H9 (cell line): Measurements from ENCODE around the gene IQCN. TPM values are rescaled to one million over a fixed set of nuclear protein-coding genes. Genes with fewer than 3 reads are reported as not detected.

Source experiments
- DNase-seq: peaks from one replicate; pipeline ENCODE4 v3.0.0-alpha.2; 2017
- H2AFZ ChIP-seq: one replicate; pipeline ENCODE4 v1.6.1; 2013; ENCODE audit warnings: mild to moderate bottlenecking, low read length, control low read depth, moderate library complexity
- H2AK5ac ChIP-seq: 2 replicates; pipeline ENCODE4 v1.6.1; 2013; ENCODE audit warnings: low read length, control low read depth, mixed read lengths; ENCODE audit not compliant: insufficient read length
- H2BK120ac ChIP-seq: one replicate; pipeline ENCODE4 v1.6.1; 2013; ENCODE audit warnings: low read depth, mild to moderate bottlenecking, low read length, control low read depth, inconsistent platforms; ENCODE audit not compliant: poor library complexity, severe bottlenecking
- H2BK12ac ChIP-seq: 2 replicates; pipeline ENCODE4 v1.6.1; 2013; ENCODE audit warnings: low read length, control low read depth, mixed read lengths, low read depth; ENCODE audit not compliant: insufficient read length
- H2BK15ac ChIP-seq: 2 replicates; pipeline ENCODE4 v1.6.1; 2013; ENCODE audit warnings: low read depth, low read length, control low read depth
- H2BK20ac ChIP-seq: one replicate; pipeline ENCODE4 v1.6.1; 2013; ENCODE audit warnings: low read depth, mild to moderate bottlenecking, low read length, control low read depth, inconsistent platforms; ENCODE audit not compliant: poor library complexity, severe bottlenecking
- H2BK5ac ChIP-seq: 2 replicates; pipeline ENCODE4 v1.6.1; 2013; ENCODE audit warnings: low read length, control low read depth, mixed read lengths; ENCODE audit not compliant: insufficient read length
- H3K14ac ChIP-seq: 2 replicates; pipeline ENCODE4 v1.6.1; 2013; ENCODE audit warnings: low read length, control low read depth; ENCODE audit not compliant: insufficient read depth
- H3K18ac ChIP-seq: 2 replicates; pipeline ENCODE4 v1.6.1; 2013; ENCODE audit warnings: low read depth, mild to moderate bottlenecking, mixed read lengths, low read length, control low read depth; ENCODE audit not compliant: insufficient read length
- H3K23ac ChIP-seq: 2 replicates; pipeline ENCODE4 v1.6.1; 2013; ENCODE audit warnings: low read length, control low read depth, mixed read lengths, low read depth; ENCODE audit not compliant: insufficient read length
- H3K23me2 ChIP-seq: 2 replicates; pipeline ENCODE4 v1.6.1; 2013; ENCODE audit warnings: low read depth, mild to moderate bottlenecking, mixed read lengths, low read length, control low read depth; ENCODE audit not compliant: insufficient read length, poor library complexity, severe bottlenecking
- H3K27ac ChIP-seq: 2 replicates; pipeline ENCODE4 v1.5.1; 2013; ENCODE audit warnings: low read length, control low read depth, mixed read lengths, low read depth; ENCODE audit not compliant: insufficient read length
- H3K27me3 ChIP-seq: 2 replicates; pipeline ENCODE4 v1.6.1; 2013; ENCODE audit warnings: low read length, control low read depth, inconsistent platforms; ENCODE audit not compliant: insufficient read depth
- H3K4ac ChIP-seq: 2 replicates; pipeline ENCODE4 v1.6.1; 2013; ENCODE audit warnings: low read depth, mild to moderate bottlenecking, control low read depth, inconsistent platforms, low read length, moderate library complexity
- H3K4me1 ChIP-seq: 2 replicates; pipeline ENCODE4 v1.6.1; 2013; ENCODE audit warnings: low read length, control low read depth, inconsistent platforms; ENCODE audit not compliant: insufficient read depth
- H3K4me2 ChIP-seq: 2 replicates; pipeline ENCODE4 v1.6.1; 2013; ENCODE audit warnings: low read length, control low read depth, mixed read lengths; ENCODE audit not compliant: insufficient read length, insufficient read depth
- H3K56ac ChIP-seq: 2 replicates; pipeline ENCODE4 v1.6.1; 2013; ENCODE audit warnings: low read depth, mild to moderate bottlenecking, mixed read lengths, low read length, control low read depth; ENCODE audit not compliant: insufficient read length
- H3K79me1 ChIP-seq: 2 replicates; pipeline ENCODE4 v1.6.1; 2013; ENCODE audit warnings: low read depth, mild to moderate bottlenecking, moderate library complexity, low read length, control low read depth, inconsistent platforms; ENCODE audit not compliant: insufficient read depth, poor library complexity, severe bottlenecking
- H3K79me2 ChIP-seq: 2 replicates; pipeline ENCODE4 v1.6.1; 2013; ENCODE audit warnings: low read length, control low read depth, inconsistent platforms; ENCODE audit not compliant: insufficient read depth
- H3K9ac ChIP-seq: 2 replicates; pipeline ENCODE4 v1.6.1; 2013; ENCODE audit warnings: low read length, control low read depth, mixed read lengths; ENCODE audit not compliant: insufficient read length; ENCODE audit errors: extremely low read depth
- H3K9me3 ChIP-seq: one replicate; pipeline ENCODE4 v1.6.1; 2013; ENCODE audit warnings: low read depth, low read length, inconsistent platforms; ENCODE audit not compliant: control insufficient read depth
- H3T11ph ChIP-seq: one replicate; pipeline ENCODE4 v1.6.1; 2013; ENCODE audit warnings: mild to moderate bottlenecking, low read length, control low read depth, inconsistent platforms
- H4K20me1 ChIP-seq: one replicate; pipeline ENCODE4 v1.6.1; 2013; ENCODE audit not compliant: control insufficient read depth, insufficient read length, insufficient read depth
- H4K5ac ChIP-seq: 2 replicates; pipeline ENCODE4 v1.6.1; 2013; ENCODE audit warnings: low read depth, mild to moderate bottlenecking, mixed read lengths, low read length, control low read depth; ENCODE audit not compliant: insufficient read length
- H4K8ac ChIP-seq: replicated peaks from 2 replicates; pipeline ENCODE4 v1.6.1; 2013; ENCODE audit warnings: low read length, control low read depth, mixed read lengths, low read depth; ENCODE audit not compliant: insufficient read length
- H4K91ac ChIP-seq: 2 replicates; pipeline ENCODE4 v1.6.1; 2013; ENCODE audit warnings: low read depth, mild to moderate bottlenecking, moderate library complexity, mixed read lengths, low read length, control low read depth; ENCODE audit not compliant: insufficient read length
- H3K27ac Mint-ChIP-seq, 3 experiments: 2 replicates in 2 of 3; 3 replicates in 1 of 3; pipeline ENCODE4 v1.8.0; 2020 to 2021; ENCODE audit warnings: mixed read lengths in 3 of 3, mild to moderate bottlenecking in 1 of 3, moderate library complexity in 1 of 3
- H3K27me3 Mint-ChIP-seq: 2 replicates; pipeline ENCODE4 v1.8.0; 2021; ENCODE audit warnings: low read depth, mild to moderate bottlenecking, moderate library complexity, mixed read lengths
- H3K36me3 Mint-ChIP-seq, 3 experiments: 2 replicates in 2 of 3; 3 replicates in 1 of 3; pipeline ENCODE4 v1.8.0; 2020 to 2021; ENCODE audit warnings: low read depth in 3 of 3, mixed read lengths in 3 of 3; ENCODE audit not compliant: insufficient read depth in 1 of 3
- H3K4me1 Mint-ChIP-seq, 2 experiments: 2 replicates each; pipeline ENCODE4 v1.8.0; 2020; ENCODE audit warnings: mixed read lengths in 2 of 2
- H3K4me3 Mint-ChIP-seq, 2 experiments: 2 replicates in 1 of 2; 3 replicates in 1 of 2; pipeline ENCODE4 v1.8.0; 2020 to 2021; ENCODE audit warnings: mild to moderate bottlenecking in 2 of 2, mixed read lengths in 2 of 2, moderate library complexity in 1 of 2
- H3K9me3 Mint-ChIP-seq, 2 experiments: 2 replicates in 1 of 2; 3 replicates in 1 of 2; pipeline ENCODE4 v1.8.0; 2020; ENCODE audit warnings: mild to moderate bottlenecking in 2 of 2, mixed read lengths in 2 of 2, moderate library complexity in 1 of 2
- WGBS: extraction: QIAGEN DNeasy Blood & Tissue Kit; methylation state at CpG from one replicate; pipeline ENCODE4 v1.1.7; 2013; ENCODE audit warnings: missing lambda C conversion rate, low lambda C conversion rate, mixed read lengths; ENCODE audit not compliant: insufficient read length; ENCODE audit errors: extremely low coverage; 5-methylcytosine and 5-hydroxymethylcytosine counted together
- total RNA-seq: library from RNA; stranded (reverse); gene quantifications from 2 replicates; pipeline ENCODE4 v1.2.1, GENCODE V29; 2021
- TF ChIP-seq, protein P1 (sequence below): fragments of 200-600 bp; sonication (generic); conservative IDR thresholded peaks from 3 replicates; pipeline ENCODE4 v1.8.0; 2021; ENCODE audit warnings: antibody characterized with exemption, mild to moderate bottlenecking

IQCN gene
- total RNA-seq, 1 experiment from 2014 or later: 0.39 TPM

- Histone ChIP-seq H3K4me2 (peak overlapping the region; percentile 45), H3K23me2 (peaks cover 7% of the 10 kb centered on the region), H3K23ac (no peak overlapping the region), H3K4me1 (no peaks in the 10 kb centered on the region), H2AK5ac (no peak overlapping the region), H3K27ac (no peak overlapping the region), H2AFZ (no peak overlapping the region), H2BK5ac (no peak overlapping the region), H3K9me3 (no peaks in the 10 kb centered on the region), H4K20me1 (no peaks in the 10 kb centered on the region), H4K91ac (no peak overlapping the region), H3K18ac (peak overlapping the region; percentile 95), H3K79me2 (peaks cover 9% of the 10 kb centered on the region; the same call in 1 of the 2 replicates), H2BK12ac (no peak overlapping the region), H2BK15ac (no peak overlapping the region), H2BK120ac (peak overlapping the region; percentile 25), H3K27me3 (no peaks in the 10 kb centered on the region), H3K14ac (peak overlapping the region; percentile 94), H4K8ac (no peak overlapping the region), H3T11ph (no peak overlapping the region), H3K4ac (no peak overlapping the region; the same call in 1 of the 2 replicates), H2BK20ac (no peak overlapping the region), H3K79me1 (peaks cover 3% of the 10 kb centered on the region), H3K9ac (peak overlapping the region; percentile 88), H4K5ac (no peak overlapping the region), H3K56ac (no peak overlapping the region)
- peaks cover 0 to 4% of the 10 kb centered on the region in 2 experiments; a peak in 3 of 5 replicates for H3K9me3 Mint-ChIP-seq
- peak; percentile 60 for DNase-seq
- peak overlapping the region; percentile 85 to 94 for H3K4me3 Mint-ChIP-seq
- H3K4me1 Mint-ChIP-seq: peaks cover 23 to 27% of the 10 kb centered on the region in 2 experiments
- H3K27ac Mint-ChIP-seq: peak overlapping the region; percentile 80 to 99 (median 90); a peak in 6 of 7 replicates
- WGBS: no CpG with 5 or more reads among the region's 111 CpGs
- TF ChIP-seq, protein P1, sequence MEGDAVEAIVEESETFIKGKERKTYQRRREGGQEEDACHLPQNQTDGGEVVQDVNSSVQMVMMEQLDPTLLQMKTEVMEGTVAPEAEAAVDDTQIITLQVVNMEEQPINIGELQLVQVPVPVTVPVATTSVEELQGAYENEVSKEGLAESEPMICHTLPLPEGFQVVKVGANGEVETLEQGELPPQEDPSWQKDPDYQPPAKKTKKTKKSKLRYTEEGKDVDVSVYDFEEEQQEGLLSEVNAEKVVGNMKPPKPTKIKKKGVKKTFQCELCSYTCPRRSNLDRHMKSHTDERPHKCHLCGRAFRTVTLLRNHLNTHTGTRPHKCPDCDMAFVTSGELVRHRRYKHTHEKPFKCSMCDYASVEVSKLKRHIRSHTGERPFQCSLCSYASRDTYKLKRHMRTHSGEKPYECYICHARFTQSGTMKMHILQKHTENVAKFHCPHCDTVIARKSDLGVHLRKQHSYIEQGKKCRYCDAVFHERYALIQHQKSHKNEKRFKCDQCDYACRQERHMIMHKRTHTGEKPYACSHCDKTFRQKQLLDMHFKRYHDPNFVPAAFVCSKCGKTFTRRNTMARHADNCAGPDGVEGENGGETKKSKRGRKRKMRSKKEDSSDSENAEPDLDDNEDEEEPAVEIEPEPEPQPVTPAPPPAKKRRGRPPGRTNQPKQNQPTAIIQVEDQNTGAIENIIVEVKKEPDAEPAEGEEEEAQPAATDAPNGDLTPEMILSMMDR: no peak
- H3K36me3 Mint-ChIP-seq: peaks cover 5 to 26% (median 21%) of the 10 kb centered on the region in 3 experiments; a peak in 6 of 7 replicates
- H3K27me3 Mint-ChIP-seq: no peaks in the 10 kb centered on the region; the same call in 1 of the 2 replicates
These were observed 6.2 kb upstream of the IQCN start for GRCh38 chr19:18280247-18281081.
